Suprapubic skin (tissue), 4 donors: ENCODE results near the gene STARD10. TPM values are rescaled to one million over a fixed set of nuclear protein-coding genes. Genes with fewer than 3 reads are reported as not detected.
A peak's percentile ranks its signal among the peaks of the same experiment; 100 is the strongest.

Experiments used
- DNase-seq, 2 donors: peaks; one replicate each; pipeline ENCODE4 v3.0.0-alpha.2; 2019; ENCODE audit warnings: low spot score in 2 of 2
- H3K27ac ChIP-seq: fragments of 200-600 bp; sonication (generic); one replicate; pipeline ENCODE4 v1.5.1; 2019
- H3K27me3 ChIP-seq: fragments of 200-600 bp; sonication (generic); one replicate; pipeline ENCODE4 v1.5.1; 2019
- H3K36me3 ChIP-seq: fragments of 200-600 bp; sonication (generic); one replicate; pipeline ENCODE4 v1.5.1; 2019
- H3K4me1 ChIP-seq: fragments of 200-600 bp; sonication (generic); one replicate; pipeline ENCODE4 v1.5.1; 2019
- H3K4me3 ChIP-seq: fragments of 200-600 bp; sonication (generic); one replicate; pipeline ENCODE4 v1.5.1; 2019; ENCODE audit warnings: mild to moderate bottlenecking
- H3K9me3 ChIP-seq: fragments of 200-600 bp; sonication (generic); one replicate; pipeline ENCODE4 v1.5.1; 2019
- EP300 ChIP-seq: sonication (generic); formaldehyde crosslinking; IDR thresholded peaks from one replicate; pipeline ENCODE4 v1.6.1; 2017; ENCODE audit warnings: antibody characterized with exemption
- POLR2A ChIP-seq, 2 donors: fragments of 450-650 bp; IDR thresholded peaks; one replicate each; pipeline ENCODE4 v1.6.1; 2017; ENCODE audit warnings: antibody characterized with exemption in 2 of 2, mild to moderate bottlenecking in 2 of 2, moderate library complexity in 2 of 2
- POLR2AphosphoS5 ChIP-seq, 3 donors: sonication (generic); formaldehyde crosslinking; IDR thresholded peaks; one replicate each; pipeline ENCODE4 v1.6.1; 2017; ENCODE audit warnings: antibody characterized with exemption in 3 of 3
- WGBS: methylation state at CpG from one replicate; pipeline ENCODE4 v1.1.5; 2018; 5-methylcytosine and 5-hydroxymethylcytosine counted together
- total RNA-seq, 4 donors: library from RNA; depleted of rRNA; stranded (reverse); fragments of >200 nt; gene quantifications; one replicate each; pipeline ENCODE4 v1.1.0, GENCODE V29; 2016
- TF ChIP-seq, protein P1 (sequence below), 2 donors: fragments of 200-600 bp in 1 of 2; fragments of 450-650 bp in 1 of 2; sonication (generic) in 1 of 2; IDR thresholded peaks; one replicate each; pipeline ENCODE4 v1.5.1; 2016 to 2019; ENCODE audit warnings: antibody characterized with exemption in 2 of 2, mild to moderate bottlenecking in 1 of 2, moderate library complexity in 1 of 2

Gene STARD10
- total RNA-seq, 4 donors from 2014 or later, result 76.3 to 83.0 (median 79.4) TPM

DNA sequence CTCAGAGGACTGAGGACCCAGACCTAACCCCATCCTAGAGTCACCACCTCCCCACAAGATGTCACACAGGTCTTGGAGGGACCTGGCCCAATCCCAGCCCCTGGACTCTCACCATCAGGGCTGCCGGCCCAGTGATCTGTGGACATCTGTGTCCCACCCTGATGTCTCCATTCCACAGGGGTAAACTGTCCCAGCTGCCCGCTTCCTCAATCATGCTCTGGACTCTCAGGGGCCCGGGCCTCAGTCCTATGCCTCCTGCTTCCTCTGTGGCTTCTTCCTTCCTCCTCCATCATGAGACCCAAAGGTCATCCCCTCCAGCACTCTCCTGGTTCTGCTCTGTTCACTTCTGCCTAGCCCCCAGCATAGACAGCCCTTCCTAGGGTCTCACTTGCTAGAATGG is 73.8 kb downstream of the STARD10 start:
- Histone ChIP-seq H3K9me3 (no peaks in the 10 kb centered on the region), H3K36me3 (no peaks in the 10 kb centered on the region), H3K27ac (no peak overlapping the region), H3K4me3 (peak overlapping the region; percentile 55), H3K27me3 (no peaks in the 10 kb centered on the region), H3K4me1 (peaks cover 81% of the 10 kb centered on the region)
- DNase-seq, result no peak
- WGBS, result 50% methylated on average over 3 of the region's 3 CpGs
- TF ChIP-seq POLR2A (IDR thresholded peaks at IDR 0.05), result no peak

DNA sequence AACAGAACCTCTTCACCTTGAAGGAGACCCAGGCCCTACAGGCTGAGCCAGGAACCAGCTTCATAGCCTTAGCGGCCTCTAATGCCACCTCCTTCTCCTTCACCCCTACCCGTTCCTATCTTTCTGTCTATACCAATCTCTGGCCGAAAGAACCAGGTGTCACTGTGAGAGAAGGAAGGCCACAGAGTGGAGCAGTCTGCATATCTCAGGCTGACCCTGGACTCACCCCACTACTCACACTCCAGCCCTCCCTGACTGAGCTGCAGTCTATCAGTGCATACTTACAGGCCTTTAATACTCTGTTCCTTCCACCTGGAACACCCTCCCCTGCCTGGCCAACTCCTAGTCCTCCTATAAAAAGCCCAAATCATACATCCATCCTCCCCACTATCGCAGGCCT is 74.3 kb downstream of the STARD10 start:
- Histone ChIP-seq H3K4me1 (peaks cover 76% of the 10 kb centered on the region), H3K36me3 (no peaks in the 10 kb centered on the region), H3K27me3 (no peaks in the 10 kb centered on the region), H3K4me3 (peak overlapping the region; percentile 55), H3K9me3 (no peaks in the 10 kb centered on the region), H3K27ac (no peak overlapping the region)
- DNase-seq, result no peak
- 61% methylated on average over 4 of the region's 4 CpGs for WGBS
- TF ChIP-seq EP300 (no peak), POLR2A (IDR thresholded peaks at IDR 0.05) (no peak), POLR2AphosphoS5 (IDR thresholded peaks at IDR 0.05) (no peak)
- TF ChIP-seq, protein P1, sequence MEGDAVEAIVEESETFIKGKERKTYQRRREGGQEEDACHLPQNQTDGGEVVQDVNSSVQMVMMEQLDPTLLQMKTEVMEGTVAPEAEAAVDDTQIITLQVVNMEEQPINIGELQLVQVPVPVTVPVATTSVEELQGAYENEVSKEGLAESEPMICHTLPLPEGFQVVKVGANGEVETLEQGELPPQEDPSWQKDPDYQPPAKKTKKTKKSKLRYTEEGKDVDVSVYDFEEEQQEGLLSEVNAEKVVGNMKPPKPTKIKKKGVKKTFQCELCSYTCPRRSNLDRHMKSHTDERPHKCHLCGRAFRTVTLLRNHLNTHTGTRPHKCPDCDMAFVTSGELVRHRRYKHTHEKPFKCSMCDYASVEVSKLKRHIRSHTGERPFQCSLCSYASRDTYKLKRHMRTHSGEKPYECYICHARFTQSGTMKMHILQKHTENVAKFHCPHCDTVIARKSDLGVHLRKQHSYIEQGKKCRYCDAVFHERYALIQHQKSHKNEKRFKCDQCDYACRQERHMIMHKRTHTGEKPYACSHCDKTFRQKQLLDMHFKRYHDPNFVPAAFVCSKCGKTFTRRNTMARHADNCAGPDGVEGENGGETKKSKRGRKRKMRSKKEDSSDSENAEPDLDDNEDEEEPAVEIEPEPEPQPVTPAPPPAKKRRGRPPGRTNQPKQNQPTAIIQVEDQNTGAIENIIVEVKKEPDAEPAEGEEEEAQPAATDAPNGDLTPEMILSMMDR (IDR thresholded peaks at IDR 0.05), result no peak

DNA sequence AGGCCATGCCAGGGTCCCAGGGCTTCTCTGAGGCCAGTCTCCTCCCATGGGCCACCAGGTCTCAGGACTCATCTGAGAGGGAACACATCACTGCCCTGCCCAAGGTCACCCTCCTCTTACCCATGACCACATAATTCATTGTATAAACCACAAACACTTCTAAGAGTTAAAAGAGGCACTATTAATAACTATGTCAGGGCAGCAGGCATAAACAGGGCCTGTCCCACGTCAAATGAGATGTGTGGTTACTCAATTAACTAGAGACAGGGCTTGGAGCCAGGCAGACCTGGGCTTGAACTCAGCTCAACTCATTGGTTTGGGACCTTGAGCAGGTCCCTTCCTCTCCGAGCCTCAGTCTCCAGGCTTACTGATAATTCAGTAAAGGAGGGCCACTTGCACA is 74.7 kb downstream of the STARD10 start:
- Histone ChIP-seq H3K27ac (no peak overlapping the region), H3K27me3 (no peaks in the 10 kb centered on the region), H3K4me3 (peak overlapping the region; percentile 55), H3K36me3 (peaks cover 1% of the 10 kb centered on the region), H3K9me3 (no peaks in the 10 kb centered on the region), H3K4me1 (peaks cover 72% of the 10 kb centered on the region)
- TF ChIP-seq, protein P1 (IDR thresholded peaks at IDR 0.05), result no peak
- no peak for TF ChIP-seq EP300
- no peak for TF ChIP-seq POLR2A (IDR thresholded peaks at IDR 0.05)
- TF ChIP-seq POLR2AphosphoS5 (IDR thresholded peaks at IDR 0.05), result no peak
- 14% methylated on average over 2 of the region's 2 CpGs for WGBS
- DNase-seq, result no peak

DNA sequence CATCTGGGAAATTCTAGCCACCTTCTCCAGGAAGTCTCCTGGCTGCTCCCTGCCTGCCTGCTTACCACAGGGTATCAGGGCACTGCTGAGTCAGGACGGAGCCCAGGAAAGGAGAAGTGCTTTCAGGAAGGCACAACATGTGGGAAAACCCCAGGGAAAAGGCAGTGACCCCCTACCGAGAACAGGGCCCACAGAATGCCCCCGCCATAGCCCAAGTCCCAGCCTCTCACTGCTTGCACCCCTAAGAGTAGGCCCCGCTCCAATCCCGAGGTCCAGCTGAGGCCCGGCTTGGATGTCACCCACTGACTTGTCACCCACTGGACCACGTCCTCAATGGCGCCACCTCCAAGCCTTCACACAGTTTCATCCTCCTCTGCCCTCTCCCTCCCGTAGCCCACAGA is 75.7 kb downstream of the STARD10 start:
- no peaks in the 10 kb centered on the region for H3K27me3 ChIP-seq
- no peak overlapping the region for H3K4me3 ChIP-seq
- H3K4me1 ChIP-seq, result peaks cover 62% of the 10 kb centered on the region
- WGBS, result 87% methylated on average over 9 of the region's 9 CpGs
- no peaks in the 10 kb centered on the region for H3K9me3 ChIP-seq
- no peak overlapping the region for H3K27ac ChIP-seq
- H3K36me3 ChIP-seq, result peaks cover 10% of the 10 kb centered on the region
- no peak for TF ChIP-seq EP300
- TF ChIP-seq, protein P1 (IDR thresholded peaks at IDR 0.05), result no peak
- no peak for DNase-seq

DNA sequence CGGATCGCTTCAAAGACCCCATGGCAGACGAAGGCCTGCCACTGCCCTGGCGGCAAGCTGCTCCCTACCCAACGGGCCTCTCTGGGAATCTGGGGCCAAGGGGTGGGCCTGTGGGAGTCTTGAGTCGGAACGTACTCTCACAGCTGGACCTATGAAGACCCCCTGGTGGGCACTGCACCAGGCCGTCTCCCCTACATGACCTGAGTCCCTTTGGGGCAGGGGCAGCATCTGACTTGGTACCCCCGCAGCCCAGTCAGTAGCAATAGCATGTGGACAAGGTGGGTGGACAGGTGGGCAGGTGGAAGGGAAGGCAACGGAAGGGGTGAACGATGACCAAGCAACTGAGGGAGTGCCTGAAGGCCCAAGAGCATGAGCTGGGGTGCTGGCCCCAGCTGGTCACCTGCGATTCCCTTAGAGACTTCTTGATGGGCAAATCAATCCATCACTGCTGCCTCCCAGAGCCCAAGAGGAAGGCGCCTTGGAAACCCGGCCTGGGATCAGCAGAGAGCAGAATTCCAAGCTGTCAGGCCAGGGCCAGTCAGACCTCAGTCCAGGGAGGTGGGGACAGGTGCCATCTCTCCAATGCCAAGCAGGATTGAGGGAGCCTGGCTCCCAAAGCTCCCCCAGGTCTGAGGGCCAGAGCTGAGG is 76.9 kb downstream of the STARD10 start:
- no peak for DNase-seq
- 89% methylated on average over 13 of the region's 14 CpGs for WGBS
- Histone ChIP-seq H3K27me3 (no peaks in the 10 kb centered on the region), H3K4me1 (peaks cover 56% of the 10 kb centered on the region), H3K9me3 (no peaks in the 10 kb centered on the region), H3K27ac (no peak overlapping the region), H3K36me3 (peaks cover 16% of the 10 kb centered on the region), H3K4me3 (no peak overlapping the region)
- TF ChIP-seq EP300, result no peak

DNA sequence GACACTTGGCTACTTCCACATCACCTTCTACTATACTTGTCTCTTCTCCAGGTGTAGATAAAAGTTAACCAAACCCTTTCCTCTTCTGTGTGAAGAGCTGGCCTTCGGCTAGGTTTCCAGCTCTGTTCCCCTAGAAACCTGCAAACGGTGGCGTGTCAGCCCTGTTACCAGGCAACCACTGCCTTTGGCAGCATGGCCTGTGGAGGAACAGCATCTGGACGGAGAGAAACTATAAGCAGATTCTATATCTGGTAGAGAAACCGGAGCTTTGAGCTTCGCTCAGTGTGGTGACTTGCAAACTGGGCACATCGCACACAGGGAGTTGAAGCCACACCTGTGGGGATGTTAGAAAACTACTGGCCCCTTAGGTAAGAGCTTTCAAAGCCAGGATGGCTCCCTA is 77.6 kb downstream of the STARD10 start:
- H3K4me1 ChIP-seq, result peaks cover 52% of the 10 kb centered on the region
- peaks cover 20% of the 10 kb centered on the region for H3K36me3 ChIP-seq

More for the DNA sequence above, 77.6 kb downstream of the STARD10 start:
- WGBS, result 53% methylated on average over 7 of the region's 7 CpGs
- no peak for DNase-seq
- Histone ChIP-seq H3K9me3 (no peaks in the 10 kb centered on the region), H3K4me3 (no peak overlapping the region), H3K27ac (no peak overlapping the region), H3K27me3 (no peaks in the 10 kb centered on the region)
- TF ChIP-seq POLR2A (IDR thresholded peaks at IDR 0.05) (no peak), EP300 (no peak), POLR2AphosphoS5 (IDR thresholded peaks at IDR 0.05) (no peak)
- TF ChIP-seq, protein P1 (IDR thresholded peaks at IDR 0.05), result no peak
